Lung (tissue), 12 donors: Measurements from ENCODE around the gene MAP3K20. TPM values are rescaled to one million over a fixed set of nuclear protein-coding genes. Genes with fewer than 3 reads are reported as not detected.
A peak's percentile ranks its signal among the peaks of the same experiment; 100 is the strongest.

ENCODE experiments used
- ATAC-seq: fragments of 200-7000 bp; cut with Tn5 transposase; one replicate; pipeline ENCODE4 v1.9.1; 2020; ENCODE audit warnings: moderate number of reproducible peaks; ENCODE audit not compliant: insufficient read depth, low FRiP score
- DNase-seq, 3 donors: peaks; one replicate each; pipeline ENCODE4 v3.0.0-alpha.2; 2013 to 2017
- H3K27ac ChIP-seq, 2 donors: one replicate each; pipeline ENCODE4 v1.5.1; 2013; ENCODE audit warnings: mild to moderate bottlenecking in 2 of 2, moderate library complexity in 2 of 2, control low read depth in 1 of 2, inconsistent platforms in 1 of 2, low read depth in 1 of 2, low read length in 1 of 2
- H3K27me3 ChIP-seq, 3 donors: one replicate each; pipeline ENCODE4 v1.5.1; 2013; ENCODE audit warnings: low read length in 2 of 3; ENCODE audit not compliant: control insufficient read depth in 3 of 3, insufficient read depth in 3 of 3
- H3K36me3 ChIP-seq, 4 donors: one replicate each; pipeline ENCODE4 v1.5.1; 2013; ENCODE audit warnings: low read length in 4 of 4, mild to moderate bottlenecking in 1 of 4, moderate library complexity in 1 of 4; ENCODE audit not compliant: control insufficient read depth in 4 of 4, insufficient read depth in 4 of 4
- H3K4me1 ChIP-seq, 5 donors: one replicate each; pipeline ENCODE4 v1.5.1; 2013; ENCODE audit warnings: low read length in 5 of 5, mild to moderate bottlenecking in 2 of 5, moderate library complexity in 1 of 5; ENCODE audit not compliant: control insufficient read depth in 5 of 5, insufficient read depth in 5 of 5
- H3K4me3 ChIP-seq: one replicate; pipeline ENCODE4 v1.5.1; 2013; ENCODE audit warnings: mild to moderate bottlenecking, control low read depth, moderate library complexity
- H3K9ac ChIP-seq, 2 donors: one replicate each; pipeline ENCODE4 v1.5.1; 2013; ENCODE audit warnings: low read length in 2 of 2, control low read depth in 1 of 2; ENCODE audit not compliant: insufficient read depth in 1 of 2
- H3K9me3 ChIP-seq, 4 donors: one replicate each; pipeline ENCODE4 v1.5.1; 2013; ENCODE audit warnings: low read length in 3 of 4, mild to moderate bottlenecking in 1 of 4, moderate library complexity in 1 of 4; ENCODE audit not compliant: control insufficient read depth in 4 of 4, insufficient read depth in 3 of 4
- CTCF ChIP-seq: IDR thresholded peaks from 2 replicates; pipeline ENCODE4 v1.5.1; 2012; ENCODE audit warnings: mild to moderate bottlenecking; ENCODE audit errors: control extremely low read depth, extremely low read depth
- WGBS, 2 donors: extraction: QIAGEN DNeasy Blood & Tissue Kit; methylation state at CpG; one replicate each; pipeline ENCODE4 v1.1.7; 2013; 5-methylcytosine and 5-hydroxymethylcytosine counted together
- polyA plus RNA-seq, 2 donors: library from polyadenylated mRNA; stranded (reverse); fragments of 200-250 nt; gene quantifications; one replicate each; pipeline ENCODE4 v1.2.1, GENCODE V29; 2013
- total RNA-seq, 2 donors: library from RNA; depleted of rRNA in 1 of 2; stranded (reverse); fragments of >200 nt in 1 of 2; gene quantifications; one replicate each; pipeline ENCODE4 v1.2.1, GENCODE V29; 2014 to 2021
- donor health status: control.
- donor health status: control.
- donor health status: Bipolar disorder and iron deficiency.
- donor health status: healthy.
- donor health status: DM: yes; HTN: yes; CAD: no.

MAP3K20 gene
- total and polyA plus RNA-seq, 4 donors, result 13.4 to 71.6 (median 31.6) TPM

GRCh38 chr2:173090276-173090877, 14.7 kb downstream of the MAP3K20 start:
- Histone ChIP-seq H3K9ac (peak overlapping the region in 1 of 2 donors; percentile 36), H3K27me3 (no peaks in the 10 kb centered on the region), H3K4me3 (no peak overlapping the region), H3K27ac (peak overlapping the region; percentile 48 to 79), H3K36me3 (peaks cover 0 to 7% (median 5%) of the 10 kb centered on the region in 4 donors), H3K4me1 (peaks cover 3 to 21% (median 18%) of the 10 kb centered on the region in 5 donors), H3K9me3 (no peaks in the 10 kb centered on the region)
- TF ChIP-seq CTCF, result no peak
- 41 to 68% methylated on average over 11 of the region's 11 CpGs for WGBS, 2 donors
- ATAC-seq (peak; percentile 44), DNase-seq (peak; percentile 27 to 65 (median 40))

GRCh38 chr2:173090973-173091660, 15.5 kb downstream of the MAP3K20 start:
- no peak for TF ChIP-seq CTCF
- H3K27me3 ChIP-seq, result no peaks in the 10 kb centered on the region
- peak overlapping the region in 1 of 2 donors; percentile 48 for H3K27ac ChIP-seq
- ATAC-seq (no peak), DNase-seq (no peak)
- 73 to 76% methylated on average over 10 of the region's 10 CpGs for WGBS, 2 donors
- H3K4me3 ChIP-seq, result no peak overlapping the region
- peaks cover 3 to 21% (median 18%) of the 10 kb centered on the region in 5 donors for H3K4me1 ChIP-seq
- no peaks in the 10 kb centered on the region for H3K9me3 ChIP-seq
- peak overlapping the region in 1 of 2 donors; percentile 52 for H3K9ac ChIP-seq
- peaks cover 0 to 7% (median 5%) of the 10 kb centered on the region in 4 donors for H3K36me3 ChIP-seq

- H3K9me3 ChIP-seq, result no peaks in the 10 kb centered on the region
- no peak for TF ChIP-seq CTCF
- ATAC-seq (no peak), DNase-seq (no peak)
- no peaks in the 10 kb centered on the region for H3K27me3 ChIP-seq
- WGBS, 2 donors, result 98 to 99% methylated on average over 4 of the region's 4 CpGs
- peaks cover 3 to 16% (median 12%) of the 10 kb centered on the region in 5 donors for H3K4me1 ChIP-seq
- H3K27ac ChIP-seq, result peak overlapping the region in 1 of 2 donors; percentile 48
- H3K4me3 ChIP-seq, result no peak overlapping the region
- no peak overlapping the region for H3K9ac ChIP-seq
- H3K36me3 ChIP-seq, result peaks cover 0 to 10% (median 5%) of the 10 kb centered on the region in 4 donors
These were observed 16.3 kb downstream of the MAP3K20 start for GRCh38 chr2:173091910-173092309.
